Activated CD4-positive, alpha-beta T cell treated with anti-CD3 and anti-CD28 coated beads for 48 hours (primary cell): Measurements from ENCODE around the gene CLINT1.

Source experiments
- DNase-seq: peaks from one replicate; pipeline ENCODE4 v3.0.0-alpha.2; 2020

The CLINT1 gene

GRCh38 chr5:157820593-157821252, 38.2 kb downstream of the CLINT1 start:
- DNase-seq: peak; percentile 19

- DNase-seq: no peak
Observed at GRCh38 chr5:157819502-157820115, 39.3 kb downstream of the CLINT1 start.

- DNase-seq: no peak
Observed at GRCh38 chr5:157818368-157818767, 40.6 kb downstream of the CLINT1 start.

GRCh38 chr5:157817928-157818327, 41.0 kb downstream of the CLINT1 start:
- DNase-seq: no peak

- DNase-seq: no peak
Observed at GRCh38 chr5:157817387-157817702, 41.6 kb downstream of the CLINT1 start.

- no peak for DNase-seq
Observed at GRCh38 chr5:157816682-157817386, 42.1 kb downstream of the CLINT1 start.

GRCh38 chr5:157812086-157812485, 46.9 kb downstream of the CLINT1 start:
- DNase-seq: no peak

- no peak for DNase-seq
Observed at GRCh38 chr5:157808043-157808442, 50.9 kb downstream of the CLINT1 start.

- no peak for DNase-seq
Observed at GRCh38 chr5:157802736-157803135, 56.2 kb downstream of the CLINT1 start.

GRCh38 chr5:157800137-157800536, 58.8 kb downstream of the CLINT1 start:
- no peak for DNase-seq

- no peak for DNase-seq
Observed at GRCh38 chr5:157799578-157799977, 59.4 kb downstream of the CLINT1 start.

- DNase-seq: no peak
Observed at GRCh38 chr5:157793301-157793700, 65.6 kb downstream of the CLINT1 start.

- no peak for DNase-seq
Observed at GRCh38 chr5:157785801-157786200, 73.1 kb downstream of the CLINT1 start.

- no peak for DNase-seq
Observed at GRCh38 chr5:157779221-157779620, 79.7 kb downstream of the CLINT1 start.

GRCh38 chr5:157778121-157778805, 80.7 kb downstream of the CLINT1 start:
- no peak for DNase-seq

- DNase-seq: peak; percentile 12
Observed at GRCh38 chr5:157772127-157772526, 86.8 kb downstream of the CLINT1 start.

- DNase-seq: no peak
Observed at GRCh38 chr5:157770665-157771064, 88.3 kb downstream of the CLINT1 start.

- no peak for DNase-seq
Observed at GRCh38 chr5:157767689-157768088, 91.3 kb downstream of the CLINT1 start.

- DNase-seq: no peak
Observed at GRCh38 chr5:157766902-157767301, 92.0 kb downstream of the CLINT1 start.

GRCh38 chr5:157766442-157766841, 92.5 kb downstream of the CLINT1 start:
- no peak for DNase-seq

- no peak for DNase-seq
Observed at GRCh38 chr5:157764531-157764930, 94.4 kb downstream of the CLINT1 start.

GRCh38 chr5:157761690-157762621, 97.0 kb downstream of the CLINT1 start:
- DNase-seq: peak; percentile 7

GRCh38 chr5:157758706-157759105, 100.2 kb downstream of the CLINT1 start:
- no peak for DNase-seq
